GM12878 (cell line): Measurements from ENCODE around the gene FSD1L. TPM values are rescaled to one million over a fixed set of nuclear protein-coding genes. Genes with fewer than 3 reads are reported as not detected.
"Not testable (repeated sequence)": the region's sequence is repeated elsewhere in the genome, so short reads cannot be mapped to it uniquely, and the experiment has no call there.

Experiments
- ATAC-seq: fragments of 200-7000 bp; cut with Tn5 transposase; 3 replicates; pipeline ENCODE4 v1.9.1; 2020; ENCODE audit warnings: mild to moderate bottlenecking, moderate library complexity
- BruUV-seq: library from RNA; stranded (reverse); fragments of 400-500 nt; replicated peaks from 2 replicates; lab custom pipeline; 2021; lab: Mats Ljungman, UMichigan
- CTCF ChIA-PET: fragments of 300-600 bp; sonication (Branson Sonifier 250); formaldehyde crosslinking; extraction: SDS; loops from one replicate; lab custom pipeline; 2021; ENCODE audit warnings: inconsistent platforms; lab: Yijun Ruan, JAX
- POLR2A ChIA-PET: fragments of 350-600 bp; formaldehyde crosslinking; extraction: SDS; loops from one replicate; lab custom pipeline; 2021; ENCODE audit warnings: inconsistent platforms; lab: Charles Lee
- RAD21 ChIA-PET: fragments of 300-600 bp; sonication (Branson Sonifier 250); formaldehyde crosslinking; loops from one replicate; lab custom pipeline; 2023; ENCODE audit warnings: antibody characterized with exemption; ENCODE audit not compliant: unreplicated experiment; lab: Charles Lee
- SMC1A ChIA-PET: fragments of 300-600 bp; sonication (Branson Sonifier 250); formaldehyde crosslinking; loops from one replicate; lab custom pipeline; 2023; ENCODE audit not compliant: unreplicated experiment, uncharacterized antibody; lab: Charles Lee
- DNase-seq: peaks from one replicate; pipeline ENCODE4 v3.0.0-alpha.2; 2011; ENCODE audit warnings: low read depth, low spot score
- FAIRE-seq: peaks from 3 replicates; lab custom pipeline; 2011; peaks lifted over from hg19 to GRCh38; lab: Jason Lieb, UNC
- H2AFZ ChIP-seq: 2 replicates; pipeline ENCODE4 v1.6.0; 2011; ENCODE audit warnings: low read depth, low read length, control low read depth; ENCODE audit not compliant: control insufficient read depth
- H3K27ac ChIP-seq: 2 replicates; pipeline ENCODE4 v1.5.1; 2011; ENCODE audit warnings: control low read depth; ENCODE audit not compliant: control insufficient read depth, insufficient read depth
- H3K27me3 ChIP-seq, 2 experiments: replicated peaks in 1 of 2; 2 replicates each; pipeline versions ENCODE4 v1.6.0 to v1.6.1; 2011; ENCODE audit warnings: low read length in 1 of 2; ENCODE audit not compliant: control insufficient read depth in 2 of 2, insufficient read depth in 2 of 2
- H3K36me3 ChIP-seq, 2 experiments: 2 replicates each; pipeline ENCODE4 v1.5.1; 2011; ENCODE audit warnings: low read length in 1 of 2; ENCODE audit not compliant: control insufficient read depth in 2 of 2, insufficient read depth in 2 of 2
- H3K4me1 ChIP-seq: 2 replicates; pipeline ENCODE4 v1.6.1; 2011; ENCODE audit warnings: mild to moderate bottlenecking, low read length, moderate library complexity, mixed read lengths; ENCODE audit not compliant: control insufficient read depth, insufficient read depth
- H3K4me2 ChIP-seq: 2 replicates; pipeline ENCODE4 v1.6.0; 2011; ENCODE audit warnings: control low read depth; ENCODE audit not compliant: control insufficient read depth, insufficient read depth
- H3K4me3 ChIP-seq: fragments of 200-600 bp; sonication (generic); 2 replicates; pipeline ENCODE4 v1.5.1; 2016
- H3K79me2 ChIP-seq: 2 replicates; pipeline ENCODE4 v1.6.0; 2011; ENCODE audit warnings: low read length; ENCODE audit not compliant: control insufficient read depth, insufficient read depth
- H3K9ac ChIP-seq: 2 replicates; pipeline ENCODE4 v1.8.0; 2011; ENCODE audit warnings: low read length, control low read depth, mixed read lengths; ENCODE audit not compliant: control insufficient read depth, insufficient read depth
- H3K9me3 ChIP-seq: replicated peaks from 3 replicates; pipeline ENCODE4 v1.5.1; 2011; ENCODE audit warnings: mild to moderate bottlenecking, low read length; ENCODE audit not compliant: control insufficient read depth, insufficient read depth
- H4K20me1 ChIP-seq: 2 replicates; pipeline ENCODE4 v1.6.0; 2011; ENCODE audit not compliant: control insufficient read depth, insufficient read depth
- ATF7 ChIP-seq: fragments of 450-650 bp; IDR thresholded peaks from 2 replicates; pipeline ENCODE4 v1.6.1; 2016; ENCODE audit warnings: low read depth, mild to moderate bottlenecking
- CEBPB ChIP-seq, 2 experiments: fragments of 150-350 bp in 1 of 2; IDR thresholded peaks; 2 replicates each; pipeline ENCODE4 v1.6.1; 2012 to 2014; ENCODE audit warnings: low read depth in 2 of 2, low read length in 2 of 2, borderline replicate concordance in 1 of 2, inconsistent platforms in 1 of 2
- GATAD2B ChIP-seq: fragments of 450-650 bp; conservative IDR thresholded peaks from 2 replicates; pipeline ENCODE4 v1.6.1; 2017; ENCODE audit warnings: low read depth, mild to moderate bottlenecking, moderate library complexity
- NFXL1 ChIP-seq: fragments of 450-650 bp; IDR thresholded peaks from 2 replicates; pipeline ENCODE4 v1.6.1; 2017; ENCODE audit warnings: antibody characterized with exemption, mild to moderate bottlenecking, borderline replicate concordance
- NR2C1 ChIP-seq: fragments of 450-650 bp; IDR thresholded peaks from 2 replicates; pipeline ENCODE4 v1.6.1; 2017; ENCODE audit warnings: antibody characterized with exemption, mild to moderate bottlenecking, moderate library complexity
- NR2F1 ChIP-seq: fragments of 450-650 bp; conservative IDR thresholded peaks from 2 replicates; pipeline ENCODE4 v1.6.1; 2017; ENCODE audit warnings: mild to moderate bottlenecking
- POLR2AphosphoS5 ChIP-seq: IDR thresholded peaks from 2 replicates; pipeline ENCODE4 v1.6.1; 2011; ENCODE audit warnings: mild to moderate bottlenecking, low read length, inconsistent platforms
- RAD51 ChIP-seq: fragments of 450-650 bp; IDR thresholded peaks from 2 replicates; pipeline ENCODE4 v1.6.1; 2016; ENCODE audit warnings: moderate library complexity, mild to moderate bottlenecking, inconsistent platforms
- ZNF384 ChIP-seq: IDR thresholded peaks from 2 replicates; pipeline ENCODE4 v1.6.1; 2012; ENCODE audit warnings: low read depth, mild to moderate bottlenecking, low read length, improper control_type of control experiment, borderline replicate concordance
- WGBS: methylation state at CpG from one replicate; pipeline ENCODE4 v1.1.6; 2016; ENCODE audit warnings: low lambda C conversion rate; ENCODE audit not compliant: insufficient replicate concordance, insufficient coverage; ENCODE audit errors: missing lambda C conversion rate; 5-methylcytosine and 5-hydroxymethylcytosine counted together
- in situ Hi-C: fragments of 300-500 bp; cut with MboI; formaldehyde crosslinking; loops from 9 replicates; pipeline ENCODE4 v1.14.3; 2018; ENCODE audit warnings: mixed read lengths
- intact Hi-C: fragments of 100-400 bp; cut with micrococcal nuclease; formaldehyde crosslinking; loops from one replicate; pipeline ENCODE4 v1.14.2; 2022; ENCODE audit not compliant: unreplicated experiment
- polyA plus RNA-seq, 11 experiments: library from polyadenylated mRNA; depleted of rRNA in 4 of 11; unstranded in 6 of 11; stranded (reverse) in 5 of 11; fragments of >200 nt; fragmentation: Nextera tagmentation in 4 of 11; fragmentation: Illumina TruSeq in 1 of 11; extraction: Ambion mirVana in 4 of 11; extraction: Trizol in 1 of 11; gene quantifications; 1 replicate in 1 of 11; 2 replicates in 10 of 11; pipeline versions ENCODE4 v1.2.1 to v1.2.3, GENCODE V29; 2011 to 2016; ENCODE audit warnings: inconsistent platforms in 2 of 11, missing spikeins in 2 of 11, low read depth in 1 of 11
- total RNA-seq, 4 experiments: library from RNA; depleted of rRNA in 3 of 4; stranded (reverse); fragments of >200 nt in 3 of 4; fragmentation: Illumina TruSeq in 1 of 4; extraction: Trizol in 1 of 4; gene quantifications; 2 replicates each; pipeline versions ENCODE4 v1.2.1 to v1.2.3, GENCODE V29; 2013 to 2021
- TF ChIP-seq, protein P1 (sequence below): fragments of 150-350 bp; IDR thresholded peaks from 2 replicates; pipeline ENCODE4 v1.6.1; 2014; ENCODE audit warnings: mild to moderate bottlenecking, low read depth, low read length
- TF ChIP-seq, protein P2 (sequence below): fragments of 450-650 bp; IDR thresholded peaks from 2 replicates; pipeline ENCODE4 v1.6.1; 2017; ENCODE audit warnings: mild to moderate bottlenecking, low read depth, inconsistent platforms; ENCODE audit not compliant: poor library complexity, severe bottlenecking

The FSD1L gene
- total and polyA plus RNA-seq, 10 of the 15 experiments (the other 5 are each of a cell fraction or from before 2014, with no cell fraction given), result 11.9 to 52.4 (median 17.0) TPM

DNA sequence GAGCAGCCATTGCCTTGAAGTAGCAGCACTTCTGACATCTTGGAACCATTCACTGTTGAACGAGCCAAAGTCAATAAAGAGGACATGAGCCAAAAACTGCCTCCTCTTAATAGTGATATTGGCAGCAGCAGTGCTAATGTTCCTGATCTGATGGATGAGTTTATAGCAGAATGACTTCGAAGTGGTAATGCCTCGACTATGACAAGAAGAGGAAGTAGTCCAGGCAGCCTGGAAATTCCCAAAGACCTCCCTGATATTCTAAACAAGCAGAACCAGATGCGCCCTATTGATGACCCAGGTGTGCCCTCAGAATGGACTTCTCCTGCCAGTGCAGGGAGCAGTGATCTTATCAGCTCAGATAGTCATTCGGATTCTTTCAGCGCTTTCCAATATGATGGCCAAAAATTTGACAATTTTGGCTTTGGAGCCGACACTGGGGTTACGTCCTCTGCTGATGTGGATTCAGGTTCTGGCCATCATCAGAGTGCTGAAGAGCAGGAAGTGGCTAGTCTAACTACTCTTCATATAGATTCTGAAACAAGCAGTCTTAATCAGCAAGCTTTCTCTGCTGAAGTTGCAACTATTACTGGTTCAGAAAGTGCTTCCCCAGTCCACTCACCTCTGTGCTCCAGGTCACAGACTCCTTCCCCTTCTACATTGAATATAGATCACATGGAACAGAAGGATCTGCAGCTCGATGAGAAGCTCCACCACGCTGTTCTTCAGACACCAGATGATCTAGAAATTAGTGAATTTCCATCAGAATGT, 75.0 kb downstream of the FSD1L start:
- H3K27me3 ChIP-seq, CTCF ChIA-PET, H3K9ac ChIP-seq, H4K20me1 ChIP-seq, intact Hi-C loops, in situ Hi-C loops, RAD21 ChIA-PET, H3K4me1 ChIP-seq, H3K9me3 ChIP-seq, H3K36me3 ChIP-seq, H3K4me2 ChIP-seq, POLR2A ChIA-PET, H2AFZ ChIP-seq, H3K4me3 ChIP-seq, DNase-seq, H3K79me2 ChIP-seq: not testable (repeated sequence)
- peak; percentile 57 for FAIRE-seq
- SMC1A ChIA-PET, result interaction anchor here (0.6 to 2.6 kb wide), 4 partner anchors 12 to 55 kb away, joined by 3 to 5 read pairs (median 4); no protein-coding TSS in a partner anchor
- BruUV-seq, result TSS peak; percentile 34
- peak; percentile 82 for ATAC-seq
- 23% methylated on average over 10 of the region's 10 CpGs for WGBS
- peak overlapping the region; percentile 1; the same call in 1 of the 2 replicates for H3K27ac ChIP-seq

DNA sequence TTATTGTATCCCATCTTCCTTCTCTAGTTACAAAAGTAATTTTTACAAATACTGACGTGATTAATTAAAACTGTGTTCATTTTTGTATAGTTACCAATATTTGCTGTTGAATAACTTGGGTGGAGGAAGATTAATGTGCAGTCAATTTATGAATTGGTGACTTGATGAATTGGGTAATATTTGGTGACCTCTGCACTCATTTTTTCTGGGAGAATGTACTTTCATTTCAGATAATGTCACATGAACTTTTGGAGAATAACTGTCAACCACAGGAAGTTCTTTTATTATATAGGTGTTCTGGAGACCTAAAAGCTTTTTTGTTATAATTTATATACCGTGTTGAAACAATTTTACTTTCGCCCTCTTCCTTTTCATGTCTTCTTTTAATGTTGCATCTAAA, 83.7 kb downstream of the FSD1L start:
- Histone ChIP-seq H3K4me2 (no peak overlapping the region), H3K9ac (no peak overlapping the region), H3K36me3 (no peaks in the 10 kb centered on the region; a peak in 1 of 4 replicates), H3K27ac (peak overlapping the region; percentile 42; the same call in 1 of the 2 replicates), H3K79me2 (no peaks in the 10 kb centered on the region), H2AFZ (no peak overlapping the region), H3K27me3 (no peaks in the 10 kb centered on the region), H3K4me1 (peaks cover 14% of the 10 kb centered on the region), H4K20me1 (no peaks in the 10 kb centered on the region), H3K9me3 (no peaks in the 10 kb centered on the region; the same call in 2 of the 3 replicates), H3K4me3 (no peak overlapping the region)
- CTCF ChIA-PET, result interaction anchor here (0.7 to 3.0 kb wide), 7 partner anchors 10 to 49 kb away, joined by 3 to 15 read pairs (median 7); no protein-coding TSS in a partner anchor
- BruUV-seq, result no TSS peak
- FAIRE-seq (no peak), DNase-seq (no peak), ATAC-seq (peak; percentile 11; the same call in 2 of the 3 replicates)
- WGBS, result 94% methylated on average over 3 of the region's 3 CpGs
- RAD21 ChIA-PET, result interaction anchor here (0.6 to 3.2 kb wide), 9 partner anchors 10 to 84 kb away, joined by 3 to 21 read pairs (median 10); no protein-coding TSS in a partner anchor
- POLR2A ChIA-PET, result interaction anchor here (0.5 to 1.8 kb wide), 3 partner anchors 10 to 31 kb away, joined by 3 to 10 read pairs (median 5); no protein-coding TSS in a partner anchor
- TF ChIP-seq POLR2AphosphoS5, result no peak
- TF ChIP-seq, protein P1, sequence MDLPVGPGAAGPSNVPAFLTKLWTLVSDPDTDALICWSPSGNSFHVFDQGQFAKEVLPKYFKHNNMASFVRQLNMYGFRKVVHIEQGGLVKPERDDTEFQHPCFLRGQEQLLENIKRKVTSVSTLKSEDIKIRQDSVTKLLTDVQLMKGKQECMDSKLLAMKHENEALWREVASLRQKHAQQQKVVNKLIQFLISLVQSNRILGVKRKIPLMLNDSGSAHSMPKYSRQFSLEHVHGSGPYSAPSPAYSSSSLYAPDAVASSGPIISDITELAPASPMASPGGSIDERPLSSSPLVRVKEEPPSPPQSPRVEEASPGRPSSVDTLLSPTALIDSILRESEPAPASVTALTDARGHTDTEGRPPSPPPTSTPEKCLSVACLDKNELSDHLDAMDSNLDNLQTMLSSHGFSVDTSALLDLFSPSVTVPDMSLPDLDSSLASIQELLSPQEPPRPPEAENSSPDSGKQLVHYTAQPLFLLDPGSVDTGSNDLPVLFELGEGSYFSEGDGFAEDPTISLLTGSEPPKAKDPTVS, result no peak
- peak; percentile 68 for TF ChIP-seq NR2C1
- TF ChIP-seq ATF7, result 0 out of 2 replicates have a peak, but pooled peaks have one; percentile 28
- TF ChIP-seq, protein P2, sequence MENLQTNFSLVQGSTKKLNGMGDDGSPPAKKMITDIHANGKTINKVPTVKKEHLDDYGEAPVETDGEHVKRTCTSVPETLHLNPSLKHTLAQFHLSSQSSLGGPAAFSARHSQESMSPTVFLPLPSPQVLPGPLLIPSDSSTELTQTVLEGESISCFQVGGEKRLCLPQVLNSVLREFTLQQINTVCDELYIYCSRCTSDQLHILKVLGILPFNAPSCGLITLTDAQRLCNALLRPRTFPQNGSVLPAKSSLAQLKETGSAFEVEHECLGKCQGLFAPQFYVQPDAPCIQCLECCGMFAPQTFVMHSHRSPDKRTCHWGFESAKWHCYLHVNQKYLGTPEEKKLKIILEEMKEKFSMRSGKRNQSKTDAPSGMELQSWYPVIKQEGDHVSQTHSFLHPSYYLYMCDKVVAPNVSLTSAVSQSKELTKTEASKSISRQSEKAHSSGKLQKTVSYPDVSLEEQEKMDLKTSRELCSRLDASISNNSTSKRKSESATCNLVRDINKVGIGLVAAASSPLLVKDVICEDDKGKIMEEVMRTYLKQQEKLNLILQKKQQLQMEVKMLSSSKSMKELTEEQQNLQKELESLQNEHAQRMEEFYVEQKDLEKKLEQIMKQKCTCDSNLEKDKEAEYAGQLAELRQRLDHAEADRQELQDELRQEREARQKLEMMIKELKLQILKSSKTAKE, result no peak
- peak; percentile 29; the same call in 1 of the 2 replicates for TF ChIP-seq RAD51
- TF ChIP-seq GATAD2B, result no peak
- TF ChIP-seq NR2F1, result peak; percentile 77
- TF ChIP-seq ZNF384, result 0 out of 2 replicates have a peak, but pooled peaks have one; percentile 23
- TF ChIP-seq NFXL1, result no peak
- TF ChIP-seq CEBPB (IDR thresholded peaks at IDR 0.05; ENCODE audit: borderline replicate concordance in 1 of 2, low read depth in 2 of 2, low read length in 2 of 2), result no peak
- SMC1A ChIA-PET, result interaction anchor here (0.7 to 3.8 kb wide), 20 partner anchors 16 to 186 kb away, joined by 3 to 29 read pairs (median 5); no protein-coding TSS in a partner anchor
- in situ Hi-C loops (no loop called here), intact Hi-C loops (no loop called here)
